HG03354 (cell line): ENCODE results near the gene TIAM1.
"Not testable (repeated sequence)": the region's sequence is repeated elsewhere in the genome, so short reads cannot be mapped to it uniquely, and the experiment has no call there.

Experiments
- ATAC-seq: cut with Tn5 transposase; IDR thresholded peaks from one replicate; pipeline ENCODE4 v1.9.1; 2021; ENCODE audit warnings: mild to moderate bottlenecking; ENCODE audit not compliant: unreplicated experiment, poor library complexity, severe bottlenecking

The TIAM1 gene

GRCh38 chr21:31262728-31263127, 81.3 kb downstream of the TIAM1 start:
- no peak for ATAC-seq

- ATAC-seq, result no peak
Observed at GRCh38 chr21:31261759-31262158, 82.3 kb downstream of the TIAM1 start.

- no peak for ATAC-seq
Observed at GRCh38 chr21:31260790-31261189, 83.3 kb downstream of the TIAM1 start.

GRCh38 chr21:31258073-31258472, 86.0 kb downstream of the TIAM1 start:
- no peak for ATAC-seq

- ATAC-seq, result no peak
Observed at GRCh38 chr21:31257265-31257664, 86.8 kb downstream of the TIAM1 start.

DNA sequence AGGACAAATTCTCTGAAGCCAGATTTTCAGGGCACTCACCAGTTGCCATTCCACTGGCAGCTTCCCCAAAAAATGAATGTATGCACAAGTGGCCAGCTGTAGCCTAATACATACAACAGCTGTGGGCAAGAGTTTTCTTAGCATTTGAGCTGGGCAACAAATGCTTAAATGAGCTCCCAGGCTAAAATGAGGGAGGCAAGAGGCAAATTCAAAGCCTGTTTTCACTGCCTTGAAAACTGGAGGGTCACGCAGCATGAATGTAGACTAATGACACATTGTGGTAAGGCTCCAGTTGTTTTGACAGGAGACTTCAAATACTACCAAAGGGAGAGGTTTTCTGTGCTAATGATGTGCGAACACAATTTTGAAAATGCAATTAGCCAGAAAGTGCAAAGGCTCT, 88.2 kb downstream of the TIAM1 start:
- ATAC-seq, result no peak

GRCh38 chr21:31255036-31255435, 89.0 kb downstream of the TIAM1 start:
- ATAC-seq, result no peak

DNA sequence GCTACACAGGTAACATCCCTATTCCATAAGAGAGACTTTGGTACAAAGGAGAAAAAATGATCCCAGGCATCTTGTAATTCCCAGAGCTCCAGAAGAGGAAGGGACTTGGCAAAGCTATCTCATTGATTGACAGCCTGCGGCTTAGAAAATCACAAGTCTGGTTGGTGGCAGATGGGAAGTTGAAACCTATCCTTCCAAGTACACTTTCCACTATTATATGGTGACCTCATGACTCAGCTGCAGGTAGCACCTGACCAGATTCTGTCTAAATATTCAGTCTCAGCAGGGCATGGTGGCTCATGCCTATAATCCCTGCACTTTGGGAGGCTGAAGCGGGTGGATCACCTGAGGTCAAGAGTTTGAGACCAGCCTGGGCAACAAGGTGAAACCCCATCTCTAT, 89.9 kb downstream of the TIAM1 start:
- no peak for ATAC-seq

- no peak for ATAC-seq
Observed at GRCh38 chr21:31253684-31254083, 90.4 kb downstream of the TIAM1 start.

DNA sequence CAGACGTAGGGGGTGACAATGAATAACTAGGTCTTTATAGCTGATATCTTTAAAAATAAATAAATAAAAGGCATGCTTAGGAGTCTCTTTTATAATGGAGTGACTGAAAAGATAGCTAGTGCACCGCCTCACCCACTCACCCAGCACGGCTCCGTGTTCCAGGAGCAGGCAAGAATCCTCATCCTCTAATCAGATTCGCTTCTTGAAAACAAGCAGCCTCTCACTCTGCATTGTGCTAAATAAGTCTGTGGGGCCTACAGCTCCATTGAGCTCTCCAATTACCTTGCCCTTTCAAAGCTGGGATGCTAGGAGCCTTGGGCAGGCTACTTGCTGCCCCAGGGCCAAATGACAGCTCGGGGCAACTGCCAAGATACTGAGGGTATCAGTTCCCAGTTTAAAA, 91.5 kb downstream of the TIAM1 start:
- no peak for ATAC-seq

DNA sequence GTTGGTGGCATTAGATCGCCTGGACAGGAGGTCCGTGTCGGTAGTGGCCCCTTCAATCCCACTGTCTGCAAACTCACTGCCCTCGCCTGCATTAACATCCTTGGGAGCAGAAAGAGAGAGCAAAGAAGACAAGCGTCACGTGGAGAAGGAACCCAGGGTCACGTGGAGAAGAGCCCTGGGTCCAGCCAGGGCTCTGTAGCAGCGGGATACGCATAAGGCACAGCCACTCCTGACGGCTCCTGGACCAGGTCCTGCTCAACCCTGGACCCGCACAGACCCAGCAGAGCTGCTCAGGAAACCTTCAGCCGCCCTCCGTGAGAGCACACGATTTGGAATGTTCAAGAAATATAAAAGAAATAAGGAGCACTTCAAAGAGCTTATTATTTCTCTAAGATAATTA, 92.0 kb downstream of the TIAM1 start:
- ATAC-seq, result no peak

DNA sequence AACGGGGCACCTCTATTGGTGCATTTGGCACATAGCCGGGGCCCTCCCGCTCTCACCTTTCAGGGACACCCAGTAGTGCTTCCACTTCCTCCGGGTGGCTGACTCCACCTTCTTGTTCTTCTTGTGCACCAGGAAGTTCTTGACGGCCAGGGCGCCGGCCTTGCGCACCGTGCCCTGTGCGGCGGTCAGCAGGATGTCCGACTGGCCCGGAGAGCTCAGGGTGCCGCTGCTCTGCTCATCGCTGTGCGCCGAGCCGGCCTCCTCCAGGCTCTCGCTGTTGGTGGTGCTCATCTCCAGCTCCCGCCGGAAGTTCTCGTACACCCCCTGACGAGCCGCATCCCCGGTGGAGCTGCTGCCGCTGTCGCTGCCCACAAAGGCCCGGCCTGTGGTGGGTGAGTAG, 92.4 kb downstream of the TIAM1 start:
- no peak for ATAC-seq

GRCh38 chr21:31248598-31248997, 95.5 kb downstream of the TIAM1 start:
- ATAC-seq, result no peak

GRCh38 chr21:31243611-31244010, 100.5 kb downstream of the TIAM1 start:
- ATAC-seq, result no peak

- ATAC-seq, result no peak
Observed at GRCh38 chr21:31236528-31236927, 107.5 kb downstream of the TIAM1 start.

- ATAC-seq, result no peak
Observed at GRCh38 chr21:31235671-31236450, 108.2 kb downstream of the TIAM1 start.

- ATAC-seq, result no peak
Observed at GRCh38 chr21:31234936-31235335, 109.1 kb downstream of the TIAM1 start.

- ATAC-seq, result no peak
Observed at GRCh38 chr21:31233711-31234110, 110.3 kb downstream of the TIAM1 start.

- ATAC-seq, result no peak
Observed at GRCh38 chr21:31232344-31232743, 111.7 kb downstream of the TIAM1 start.

DNA sequence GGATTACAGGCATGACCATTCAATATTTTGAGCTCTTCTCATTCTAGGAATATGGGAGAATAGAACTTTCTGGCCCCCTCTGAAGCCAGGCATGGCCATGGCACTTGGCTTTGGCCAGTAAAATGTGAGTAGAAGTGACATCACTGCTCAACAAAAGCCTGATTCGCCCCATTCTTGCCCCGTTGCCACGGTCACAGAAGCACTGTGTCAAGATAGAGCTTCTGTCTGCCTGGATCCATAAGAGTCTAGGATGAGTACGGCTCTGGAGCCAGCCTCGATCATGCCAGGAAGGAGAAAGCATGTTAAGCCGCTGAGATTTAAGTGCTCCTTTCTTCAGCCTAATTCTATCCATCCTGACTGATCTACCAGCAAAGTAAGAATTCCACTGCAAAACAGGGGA, 113.1 kb downstream of the TIAM1 start:
- ATAC-seq, result no peak

- ATAC-seq, result not testable (repeated sequence)
Observed at GRCh38 chr21:31228723-31229122, 115.3 kb downstream of the TIAM1 start.

DNA sequence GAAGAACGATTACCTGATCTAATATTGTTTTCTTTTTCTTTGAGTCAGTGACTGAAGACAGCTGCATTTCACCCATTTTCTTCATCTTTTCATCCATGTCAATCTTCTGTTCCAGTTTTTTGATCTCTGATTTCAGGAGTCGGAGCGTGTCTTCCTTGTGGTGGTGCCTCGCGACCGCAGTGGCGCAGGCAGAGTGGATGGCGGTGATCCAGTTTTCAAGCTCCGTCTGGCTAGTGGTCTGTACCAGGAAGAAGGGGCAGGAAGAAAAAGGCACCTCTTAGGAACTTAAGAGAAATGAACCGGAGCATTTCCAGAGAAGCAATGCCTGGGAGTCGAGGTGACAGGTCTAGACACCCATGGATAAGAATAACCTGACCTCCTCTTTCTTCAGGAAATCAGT, 118.3 kb downstream of the TIAM1 start:
- ATAC-seq, result no peak
